Medulla oblongata (tissue), 1 donor: ENCODE results near the gene AGMAT.
"Not testable (repeated sequence)": the region's sequence is repeated elsewhere in the genome, so short reads cannot be mapped to it uniquely, and the experiment has no call there.

Experiments used
- DNase-seq: peaks from one replicate; pipeline ENCODE4 v3.0.0-alpha.2; 2015; ENCODE audit errors: extremely low spot score

The AGMAT gene

DNA sequence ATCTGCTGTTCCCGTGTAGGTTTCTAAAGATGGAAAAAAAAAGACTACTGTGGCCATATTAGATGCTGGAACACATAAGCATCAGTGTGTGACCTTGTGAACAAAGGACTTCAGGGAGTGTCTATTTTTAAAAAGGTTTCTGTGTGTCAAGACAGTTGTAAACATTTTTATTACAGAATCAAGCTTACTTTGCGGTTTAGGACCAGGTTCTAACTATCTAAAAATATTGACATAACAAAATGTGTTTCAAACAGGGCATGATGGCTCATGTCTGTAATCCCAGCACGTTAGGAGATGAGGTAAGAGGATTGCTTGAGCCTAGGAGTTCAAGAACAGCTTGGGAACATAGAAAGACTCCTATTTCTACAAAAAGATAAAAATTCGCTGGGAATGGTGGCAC, 25.3 kb upstream of the AGMAT start:
- DNase-seq = no peak

DNA sequence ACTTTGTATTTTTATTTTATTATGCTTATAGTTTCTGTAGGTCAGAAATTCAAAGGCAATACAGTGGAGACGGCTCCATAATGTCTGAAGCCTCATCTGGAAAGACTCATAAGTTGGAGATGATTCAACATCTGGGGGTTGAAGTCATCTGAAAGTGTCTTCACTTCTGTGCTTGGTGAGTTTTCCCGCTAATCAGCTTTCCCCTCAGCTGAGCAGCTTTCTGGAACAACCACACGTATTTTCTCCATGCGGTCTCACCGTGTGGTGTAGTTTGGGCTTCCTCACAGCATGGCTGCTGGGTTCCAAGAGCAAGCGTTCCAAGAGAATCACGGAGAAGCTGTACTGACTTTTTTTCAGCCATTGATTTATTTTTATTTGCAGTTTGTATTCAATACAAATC, 24.8 kb upstream of the AGMAT start:
- DNase-seq = no peak

DNA sequence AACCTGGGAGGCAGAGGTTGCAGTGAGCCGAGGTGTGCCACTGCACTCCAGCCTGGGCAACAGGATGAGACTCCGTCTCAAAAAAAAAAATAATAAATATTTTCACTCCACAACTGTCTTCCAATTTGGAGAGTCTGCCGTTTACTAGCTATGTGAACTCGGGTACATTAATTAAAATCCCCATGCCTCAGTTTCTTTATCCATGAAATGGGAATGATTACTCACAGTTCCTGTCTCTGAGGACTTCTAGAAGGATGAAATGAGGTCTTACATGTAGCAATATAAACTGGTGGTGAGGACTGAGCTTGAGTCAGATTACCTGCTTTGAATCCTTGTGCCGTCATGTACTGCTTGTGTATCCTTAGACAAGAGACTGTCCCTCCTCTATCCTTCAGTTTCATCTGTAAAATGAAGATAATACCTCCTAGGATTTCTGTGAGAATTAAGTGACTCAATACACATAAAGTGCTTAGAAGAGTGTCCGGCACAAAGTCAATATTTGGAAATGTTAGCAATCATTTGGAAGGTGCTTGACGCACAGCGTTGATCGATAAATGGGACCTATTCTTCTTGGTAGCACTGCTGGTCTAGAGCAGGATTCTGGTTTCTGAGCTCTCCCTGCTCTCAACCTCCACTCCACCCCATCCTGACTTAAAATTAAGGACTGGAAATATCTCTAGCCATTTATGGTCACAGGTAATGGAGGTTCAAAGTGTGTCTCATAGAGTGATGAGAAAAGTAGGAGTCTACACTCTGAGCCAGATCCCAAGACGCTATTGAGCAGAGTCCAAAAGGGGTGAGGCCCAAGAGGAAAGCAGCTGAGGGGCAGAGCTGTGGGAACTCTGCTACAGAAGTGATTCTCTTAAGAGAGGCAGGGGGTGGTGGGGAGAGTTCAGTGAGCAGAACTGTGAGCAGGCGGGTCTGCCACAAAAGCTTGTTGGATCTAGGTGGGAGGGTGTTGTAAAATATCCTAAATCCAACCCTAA, 20.8 kb upstream of the AGMAT start:
- no peak for DNase-seq

GRCh38 chr1:15604400-15604799, 19.5 kb upstream of the AGMAT start:
- DNase-seq = not testable (repeated sequence)

- not testable (repeated sequence) for DNase-seq
Observed at GRCh38 chr1:15603966-15604282, 19.1 kb upstream of the AGMAT start.

GRCh38 chr1:15603050-15603965, 18.5 kb upstream of the AGMAT start:
- DNase-seq = peak; percentile 97

- no peak for DNase-seq
Observed at GRCh38 chr1:15598436-15598835, 13.6 kb upstream of the AGMAT start.

DNA sequence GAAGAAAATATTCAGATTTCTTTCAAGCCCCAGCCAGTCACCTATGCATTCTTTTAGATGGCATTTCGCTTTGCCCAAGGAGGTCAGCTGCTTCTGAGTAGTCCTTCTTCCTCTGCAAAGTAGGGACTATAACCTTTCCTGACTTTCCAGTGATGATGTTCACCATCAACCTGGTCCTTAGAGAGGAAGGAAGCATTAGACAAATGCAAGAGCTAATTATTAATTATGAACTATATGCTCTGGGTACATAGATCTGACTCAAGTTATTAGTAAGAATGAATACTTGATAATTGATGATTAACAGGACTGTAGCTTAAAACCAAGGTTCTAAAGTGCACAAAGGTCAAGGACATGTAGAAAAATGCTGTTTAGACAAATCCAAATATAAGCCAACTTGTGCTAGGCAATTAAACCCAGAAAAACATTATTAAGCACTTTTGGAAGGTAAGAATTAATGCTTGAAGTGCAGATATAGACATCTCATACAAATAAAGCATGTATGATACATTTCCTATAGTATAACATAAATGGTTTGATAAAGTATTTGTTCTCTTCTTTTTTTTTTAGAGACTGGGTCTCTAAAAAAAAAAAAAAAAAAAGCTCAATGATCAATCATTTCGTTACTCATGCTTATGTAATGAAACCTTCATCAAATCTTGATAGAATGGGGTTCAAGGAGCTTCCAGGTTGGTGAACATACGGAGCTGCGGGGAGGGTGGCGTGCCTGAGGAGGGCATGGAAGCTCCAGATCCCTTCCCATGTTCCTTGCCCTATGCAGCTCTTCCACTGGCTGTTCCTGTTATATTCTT, 11.2 kb upstream of the AGMAT start:
- DNase-seq = no peak

GRCh38 chr1:15592285-15592684, 7.4 kb upstream of the AGMAT start:
- DNase-seq = no peak

DNA sequence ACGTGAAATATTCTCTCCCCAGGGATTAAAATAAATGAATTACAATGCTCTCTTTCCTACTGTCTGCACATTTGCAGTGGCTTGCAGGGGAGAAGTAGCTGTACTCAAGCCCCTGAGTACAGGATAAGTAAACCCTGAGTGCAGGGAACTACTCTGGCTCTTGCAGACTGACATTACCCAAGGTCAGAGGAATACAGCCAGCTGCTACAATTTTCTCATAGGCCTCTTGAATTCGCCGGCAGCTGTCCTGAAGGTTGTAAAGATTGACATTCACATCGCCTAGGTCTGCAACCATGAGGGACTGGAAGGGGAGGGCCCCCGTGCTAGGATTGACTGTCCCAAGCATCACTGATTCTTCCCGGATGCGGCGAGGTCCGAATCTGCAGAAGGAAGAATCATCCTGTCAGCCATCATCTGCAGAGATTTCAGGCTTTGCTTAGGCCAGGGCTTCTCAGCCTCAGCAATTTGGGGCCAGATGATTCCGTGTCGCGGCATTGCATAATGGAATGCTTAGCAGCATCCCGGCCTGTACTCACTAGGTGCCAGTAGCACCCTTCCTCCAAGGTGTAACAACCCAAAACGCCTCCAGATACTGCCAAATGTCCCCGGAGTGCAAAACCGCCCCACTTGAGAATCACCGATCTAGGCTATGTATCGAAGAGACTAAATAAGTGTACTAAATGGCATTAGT, 1.7 kb downstream of the AGMAT start:
- no peak for DNase-seq

DNA sequence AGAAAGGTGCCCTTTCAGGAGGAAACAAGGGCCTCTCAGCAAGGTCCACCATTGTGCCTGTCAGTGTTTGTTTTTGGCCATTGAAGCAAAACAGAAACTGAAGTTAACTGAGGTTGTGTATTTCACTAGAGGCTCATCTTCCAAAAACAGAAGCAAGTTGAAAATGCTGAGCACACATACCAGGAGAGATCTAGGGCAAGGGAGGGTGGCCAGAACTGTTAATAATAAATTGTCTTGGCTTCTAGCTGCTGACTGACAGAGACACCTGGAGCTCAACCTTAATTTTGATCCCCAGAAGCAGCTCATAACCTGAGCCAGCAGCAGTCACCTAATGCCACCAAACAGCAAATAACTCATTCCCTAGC, 5.2 kb downstream of the AGMAT start:
- DNase-seq = peak; percentile 33

DNA sequence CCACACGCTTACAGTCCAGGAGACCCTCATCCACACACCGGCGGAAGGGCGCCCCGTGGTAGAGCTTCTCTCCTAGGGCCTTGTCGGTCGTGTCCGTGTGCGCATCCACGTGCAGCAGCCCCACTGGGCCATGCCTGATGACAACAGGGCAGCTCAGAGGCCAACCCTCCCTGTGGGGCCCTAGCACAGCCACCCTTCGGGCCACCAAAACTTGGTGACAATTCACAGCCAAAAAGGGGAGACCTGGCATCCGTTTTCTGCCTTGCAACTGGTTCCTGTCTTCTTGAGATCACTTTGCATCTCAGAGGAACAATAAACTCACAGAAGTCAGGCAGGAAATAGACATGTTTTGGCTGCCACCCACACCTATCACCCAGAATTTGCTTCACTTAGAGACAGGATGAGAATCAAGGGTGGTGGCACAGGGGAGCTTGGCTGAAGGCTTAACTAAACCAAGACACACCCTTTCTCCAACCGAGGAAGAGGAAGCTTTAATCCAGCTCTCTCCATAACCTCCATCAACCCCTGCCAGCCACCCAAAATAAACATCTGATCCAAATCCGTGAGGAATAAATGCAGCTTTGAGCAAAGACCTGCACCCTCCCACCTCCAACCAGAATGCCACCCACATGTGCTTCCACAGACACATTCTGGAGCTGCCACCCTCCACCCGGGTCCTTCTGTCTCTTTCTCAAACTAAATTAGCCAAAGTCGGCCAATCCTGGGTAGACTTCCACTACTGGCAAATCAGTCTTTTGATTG, 5.7 kb downstream of the AGMAT start:
- no peak for DNase-seq

DNA sequence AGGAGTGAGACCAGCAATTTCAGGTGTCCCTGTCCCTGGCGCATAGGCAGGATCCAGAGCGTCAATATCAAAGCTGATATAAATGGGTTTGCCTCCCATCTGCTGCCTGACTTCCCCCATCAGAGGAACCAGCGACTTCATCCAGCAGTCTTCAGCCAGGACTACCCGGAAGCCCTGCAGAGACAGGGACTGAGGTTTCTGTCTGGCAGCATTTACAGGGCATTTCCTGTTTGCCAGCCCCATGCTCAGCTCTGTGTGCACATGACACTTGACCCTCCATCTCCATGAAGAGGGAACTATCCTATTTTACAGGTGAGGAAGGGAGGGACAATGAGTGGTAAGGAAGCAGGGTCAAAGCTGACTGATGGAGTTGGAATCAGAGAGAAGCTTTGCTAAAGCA, 7.2 kb downstream of the AGMAT start:
- DNase-seq = no peak

GRCh38 chr1:15575549-15576150, 9.2 kb downstream of the AGMAT start:
- no peak for DNase-seq

- DNase-seq = peak; percentile 51
Observed at GRCh38 chr1:15574741-15575140, 10.1 kb downstream of the AGMAT start.

GRCh38 chr1:15573477-15573876, 11.4 kb downstream of the AGMAT start:
- DNase-seq = peak; percentile 40

DNA sequence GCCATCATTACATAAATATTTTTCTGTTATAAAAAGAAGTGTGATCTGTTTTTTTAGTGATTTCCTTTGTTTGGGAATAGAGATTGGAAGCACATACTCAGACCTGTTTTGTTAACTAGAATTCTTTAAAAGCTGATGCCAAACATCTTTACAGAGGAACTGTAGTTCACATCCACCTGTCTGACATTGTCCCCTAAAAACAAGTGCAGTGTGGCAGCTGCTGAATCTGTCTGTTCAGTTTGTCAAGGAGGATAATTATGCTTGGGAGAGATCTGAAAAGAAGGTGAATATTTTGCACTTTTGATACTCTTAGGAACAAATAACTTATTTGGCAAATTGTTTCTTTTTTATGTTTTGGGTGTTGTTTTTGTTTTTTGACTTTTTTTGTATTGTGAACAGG, 13.6 kb downstream of the AGMAT start:
- DNase-seq = no peak

DNA sequence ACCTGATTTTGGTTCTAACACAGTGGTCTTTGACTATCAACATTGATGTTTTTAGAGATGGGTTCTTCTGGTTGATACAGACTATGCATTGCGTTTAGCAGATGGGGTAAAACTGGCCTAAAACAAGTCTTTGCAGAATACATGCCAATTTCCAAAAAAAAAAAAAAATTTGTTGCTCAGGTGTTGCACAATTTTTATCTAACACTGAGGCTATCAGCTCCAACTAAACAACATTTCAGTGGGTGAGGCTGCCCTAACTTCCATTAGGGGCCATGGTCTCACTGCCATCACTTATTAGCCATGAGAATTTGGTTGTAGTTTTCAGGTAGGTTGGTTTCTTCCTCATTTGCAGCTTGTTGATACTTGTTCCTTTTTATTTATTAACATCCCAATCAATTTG, 14.0 kb downstream of the AGMAT start:
- DNase-seq = no peak

DNA sequence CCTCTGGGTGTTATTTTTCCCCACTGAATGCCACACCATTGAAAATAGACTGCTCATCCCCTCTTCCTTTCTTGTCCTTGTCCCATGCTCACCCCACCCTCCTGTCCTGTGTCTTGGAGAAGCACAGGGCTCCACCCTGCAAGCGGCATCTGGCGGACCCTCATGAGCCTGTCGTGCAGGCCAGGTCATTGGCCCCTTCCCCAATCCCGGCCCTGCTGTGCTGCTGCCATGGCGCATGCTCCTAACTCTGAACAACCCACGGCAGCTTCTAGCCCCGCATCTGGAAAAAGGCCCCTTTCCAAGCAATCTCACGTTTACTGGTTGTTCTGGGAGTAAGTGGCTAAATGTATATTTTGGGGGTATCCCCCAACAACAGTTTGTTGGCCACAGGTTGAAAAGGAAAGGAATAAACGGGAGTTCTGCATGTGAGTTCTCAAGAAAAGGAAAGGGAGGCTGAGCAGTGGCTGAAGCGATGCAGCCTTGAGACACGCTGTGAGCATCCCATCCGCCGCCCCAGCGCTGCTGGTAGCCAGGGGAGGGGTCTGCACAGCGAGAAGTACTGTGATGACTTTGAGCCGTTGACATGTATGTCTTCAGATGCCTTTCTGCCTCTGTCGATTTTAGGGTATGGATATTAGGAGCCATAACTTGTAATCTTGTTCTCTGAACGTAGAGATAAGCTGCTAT, 16.3 kb downstream of the AGMAT start:
- DNase-seq = no peak
